Measurements from ENCODE around the gene ARVCF.

ARVCF gene

GRCh38 chr22:20013382-20013871 is 3.2 kb downstream of the ARVCF start:
- no peak overlapping the region for H3K4me3 ChIP-seq
- H3K27ac ChIP-seq = no peak overlapping the region
- peak in 1 of 2 donors; percentile 76 for DNase-seq
- H3K4me1 ChIP-seq = peaks cover 0 to 42% (median 28%) of the 10 kb centered on the region in 4 donors
- no peaks in the 10 kb centered on the region for H3K9me3 ChIP-seq
- intact Hi-C loops (cut with DNase I; ENCODE audit: low total_unique reads) = loop anchor here (1.0 kb wide), 1 partner anchor 43 kb away; no protein-coding TSS in a partner anchor
- TF ChIP-seq, protein P1, sequence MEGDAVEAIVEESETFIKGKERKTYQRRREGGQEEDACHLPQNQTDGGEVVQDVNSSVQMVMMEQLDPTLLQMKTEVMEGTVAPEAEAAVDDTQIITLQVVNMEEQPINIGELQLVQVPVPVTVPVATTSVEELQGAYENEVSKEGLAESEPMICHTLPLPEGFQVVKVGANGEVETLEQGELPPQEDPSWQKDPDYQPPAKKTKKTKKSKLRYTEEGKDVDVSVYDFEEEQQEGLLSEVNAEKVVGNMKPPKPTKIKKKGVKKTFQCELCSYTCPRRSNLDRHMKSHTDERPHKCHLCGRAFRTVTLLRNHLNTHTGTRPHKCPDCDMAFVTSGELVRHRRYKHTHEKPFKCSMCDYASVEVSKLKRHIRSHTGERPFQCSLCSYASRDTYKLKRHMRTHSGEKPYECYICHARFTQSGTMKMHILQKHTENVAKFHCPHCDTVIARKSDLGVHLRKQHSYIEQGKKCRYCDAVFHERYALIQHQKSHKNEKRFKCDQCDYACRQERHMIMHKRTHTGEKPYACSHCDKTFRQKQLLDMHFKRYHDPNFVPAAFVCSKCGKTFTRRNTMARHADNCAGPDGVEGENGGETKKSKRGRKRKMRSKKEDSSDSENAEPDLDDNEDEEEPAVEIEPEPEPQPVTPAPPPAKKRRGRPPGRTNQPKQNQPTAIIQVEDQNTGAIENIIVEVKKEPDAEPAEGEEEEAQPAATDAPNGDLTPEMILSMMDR (IDR thresholded peaks at IDR 0.05) = peak; percentile 91 to 97
- H3K36me3 ChIP-seq = no peaks in the 10 kb centered on the region
- H3K27me3 ChIP-seq = no peaks in the 10 kb centered on the region

DNA sequence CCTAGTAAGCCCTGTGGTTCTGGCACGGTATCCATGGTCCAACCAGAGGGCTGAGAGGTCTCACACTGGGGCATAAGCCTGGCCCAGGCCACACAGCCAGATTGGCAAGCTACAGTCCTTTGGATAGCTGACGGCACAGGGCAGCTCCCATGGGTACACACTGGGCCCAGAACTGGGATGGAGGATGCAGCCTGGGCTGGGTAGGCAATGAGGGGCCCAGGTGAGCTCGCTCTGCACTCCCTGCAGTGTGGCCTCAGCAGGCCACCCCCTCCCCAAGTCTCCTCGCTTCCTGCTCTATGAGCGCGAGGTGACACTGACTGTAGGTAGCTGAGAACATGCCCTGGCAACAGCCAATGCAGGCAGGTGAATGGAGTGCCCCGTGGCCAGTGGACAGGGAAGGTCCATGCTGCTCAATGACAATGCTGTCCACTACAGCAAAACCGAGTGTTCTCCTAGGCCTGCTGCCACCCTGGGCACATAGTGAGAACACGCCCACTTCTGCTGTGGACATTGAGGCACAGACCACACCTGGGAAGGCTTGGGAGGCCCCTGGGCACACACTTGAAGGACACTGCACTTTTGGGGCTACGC is 3.8 kb downstream of the ARVCF start:
- Histone ChIP-seq H3K4me3 (no peak overlapping the region), H3K4me1 (peaks cover 0 to 42% (median 28%) of the 10 kb centered on the region in 4 donors), H3K27me3 (no peaks in the 10 kb centered on the region), H3K36me3 (no peaks in the 10 kb centered on the region), H3K9me3 (no peaks in the 10 kb centered on the region), H3K27ac (no peak overlapping the region)
- intact Hi-C loops (cut with DNase I; ENCODE audit: low total_unique reads) = loop anchor here (1.0 kb wide), 1 partner anchor 43 kb away; no protein-coding TSS in a partner anchor
- TF ChIP-seq, protein P1 (IDR thresholded peaks at IDR 0.05) = no peak
- DNase-seq = no peak

GRCh38 chr22:20011993-20012740 is 4.5 kb downstream of the ARVCF start:
- H3K27me3 ChIP-seq = no peaks in the 10 kb centered on the region
- TF ChIP-seq, protein P1 (IDR thresholded peaks at IDR 0.05) = no peak
- H3K27ac ChIP-seq = no peak overlapping the region
- peaks cover 0 to 39% (median 25%) of the 10 kb centered on the region in 4 donors for H3K4me1 ChIP-seq
- no peak overlapping the region for H3K4me3 ChIP-seq
- no peaks in the 10 kb centered on the region for H3K36me3 ChIP-seq
- DNase-seq = peak in 1 of 2 donors; percentile 57
- no peaks in the 10 kb centered on the region for H3K9me3 ChIP-seq
- intact Hi-C loops (cut with DNase I; ENCODE audit: low total_unique reads) = no loop called here

DNA sequence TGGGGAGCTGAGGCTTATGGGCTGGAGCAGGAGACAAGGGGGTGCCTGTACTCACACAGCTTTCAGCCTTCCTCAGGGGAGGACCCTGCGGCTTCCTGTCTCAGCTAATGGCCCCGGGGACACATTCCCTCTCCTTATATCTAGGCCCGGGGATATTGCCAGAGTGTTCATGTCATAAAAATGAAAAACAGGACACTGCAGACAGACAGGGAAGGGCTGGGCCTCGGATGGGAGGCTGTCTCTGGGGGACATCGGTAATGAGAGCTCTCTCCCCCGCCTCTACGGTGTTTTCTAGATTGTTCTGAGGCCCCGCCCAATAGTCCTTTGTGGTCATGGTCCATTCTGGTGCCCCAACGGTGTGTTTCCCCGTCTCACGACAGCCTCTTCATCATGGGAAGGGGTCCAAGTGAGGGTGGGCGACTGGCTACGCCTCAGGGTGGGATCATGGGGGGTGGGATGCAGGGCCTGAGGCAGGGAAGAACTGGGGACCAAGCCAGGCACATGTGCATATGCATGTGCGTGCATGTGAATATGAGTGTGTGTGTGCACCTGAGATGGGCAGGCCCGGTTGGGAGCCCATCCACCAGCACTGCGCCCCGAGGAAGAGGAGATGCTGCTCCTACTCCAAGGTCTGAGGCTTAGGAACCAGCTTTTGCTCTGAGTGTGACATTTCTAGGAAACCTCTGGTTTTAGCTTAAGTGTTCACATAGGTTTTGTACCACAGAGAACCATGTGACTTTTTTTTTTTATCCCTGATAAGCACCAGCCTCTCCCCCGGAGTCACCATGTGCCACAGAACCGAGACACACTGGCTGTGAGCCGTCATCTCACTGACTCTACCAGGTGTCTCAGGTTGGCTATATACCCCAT is 5.3 kb downstream of the ARVCF start:
- intact Hi-C loops (cut with DNase I; ENCODE audit: low total_unique reads) = no loop called here
- Histone ChIP-seq H3K27me3 (no peaks in the 10 kb centered on the region), H3K4me3 (no peak overlapping the region), H3K27ac (no peak overlapping the region), H3K9me3 (no peaks in the 10 kb centered on the region), H3K36me3 (no peaks in the 10 kb centered on the region), H3K4me1 (peaks cover 0 to 34% (median 23%) of the 10 kb centered on the region in 4 donors)
- peak in 1 of 2 donors; percentile 62 for DNase-seq
- TF ChIP-seq, protein P1 (IDR thresholded peaks at IDR 0.05) = no peak

GRCh38 chr22:20010307-20011122 is 6.1 kb downstream of the ARVCF start:
- intact Hi-C loops (cut with DNase I; ENCODE audit: low total_unique reads) = no loop called here
- H3K27me3 ChIP-seq = no peaks in the 10 kb centered on the region
- no peaks in the 10 kb centered on the region for H3K9me3 ChIP-seq
- H3K4me3 ChIP-seq = no peak overlapping the region
- peak in 1 of 2 donors; percentile 54 for DNase-seq
- TF ChIP-seq, protein P1 (IDR thresholded peaks at IDR 0.05) = no peak
- no peaks in the 10 kb centered on the region for H3K36me3 ChIP-seq
- H3K27ac ChIP-seq = no peak overlapping the region
- peaks cover 0 to 26% (median 18%) of the 10 kb centered on the region in 4 donors for H3K4me1 ChIP-seq
